KMS-11 (cell line): ENCODE data around the gene NDST1.

Source experiments
- H2AFZ ChIP-seq: fragments of 200-600 bp; sonication (generic); 2 replicates; pipeline ENCODE4 v1.6.1; 2016; ENCODE audit warnings: antibody characterized with exemption, mixed run types, low read depth
- H3K27ac ChIP-seq: fragments of 200-600 bp; sonication (generic); 2 replicates; pipeline ENCODE4 v1.6.1; 2016; ENCODE audit warnings: mild to moderate bottlenecking, mixed run types
- H3K27me3 ChIP-seq: fragments of 200-600 bp; sonication (generic); 2 replicates; pipeline ENCODE4 v1.6.1; 2017; ENCODE audit warnings: mild to moderate bottlenecking, low read depth, mixed run types, moderate library complexity; ENCODE audit not compliant: insufficient read depth
- H3K36me3 ChIP-seq: fragments of 200-600 bp; sonication (generic); 2 replicates; pipeline ENCODE4 v1.6.1; 2017; ENCODE audit warnings: mild to moderate bottlenecking, mixed run types; ENCODE audit not compliant: insufficient read depth
- H3K4me1 ChIP-seq: fragments of 200-600 bp; sonication (generic); 2 replicates; pipeline ENCODE4 v1.6.1; 2016; ENCODE audit warnings: mild to moderate bottlenecking, low read depth, mixed run types; ENCODE audit not compliant: poor library complexity, severe bottlenecking
- H3K4me2 ChIP-seq: fragments of 200-600 bp; sonication (generic); 2 replicates; pipeline ENCODE4 v1.7.0; 2016; ENCODE audit warnings: mild to moderate bottlenecking, mixed run types
- H3K4me3 ChIP-seq: fragments of 200-600 bp; sonication (generic); IDR thresholded peaks from 2 replicates; pipeline ENCODE4 v1.6.1; 2017; ENCODE audit warnings: low read depth, low read length, mixed read lengths; ENCODE audit not compliant: insufficient read depth
- H3K79me2 ChIP-seq: fragments of 200-600 bp; sonication (generic); 2 replicates; pipeline ENCODE4 v1.6.1; 2016; ENCODE audit warnings: low read depth, mixed run types; ENCODE audit not compliant: insufficient read depth
- H3K9ac ChIP-seq: fragments of 200-600 bp; sonication (generic); 2 replicates; pipeline ENCODE4 v1.6.1; 2016; ENCODE audit warnings: mild to moderate bottlenecking, mixed run types
- H4K20me1 ChIP-seq: fragments of 200-600 bp; sonication (generic); 2 replicates; pipeline ENCODE4 v1.6.1; 2016; ENCODE audit warnings: mild to moderate bottlenecking, mixed run types; ENCODE audit not compliant: insufficient read depth
- TF ChIP-seq, protein P1 (sequence below): fragments of 200-600 bp; sonication (generic); conservative IDR thresholded peaks from 2 replicates; pipeline ENCODE4 v1.6.1; 2017; ENCODE audit warnings: low read depth, mild to moderate bottlenecking, antibody characterized with exemption, low read length, moderate library complexity, mixed read lengths

The NDST1 gene

DNA sequence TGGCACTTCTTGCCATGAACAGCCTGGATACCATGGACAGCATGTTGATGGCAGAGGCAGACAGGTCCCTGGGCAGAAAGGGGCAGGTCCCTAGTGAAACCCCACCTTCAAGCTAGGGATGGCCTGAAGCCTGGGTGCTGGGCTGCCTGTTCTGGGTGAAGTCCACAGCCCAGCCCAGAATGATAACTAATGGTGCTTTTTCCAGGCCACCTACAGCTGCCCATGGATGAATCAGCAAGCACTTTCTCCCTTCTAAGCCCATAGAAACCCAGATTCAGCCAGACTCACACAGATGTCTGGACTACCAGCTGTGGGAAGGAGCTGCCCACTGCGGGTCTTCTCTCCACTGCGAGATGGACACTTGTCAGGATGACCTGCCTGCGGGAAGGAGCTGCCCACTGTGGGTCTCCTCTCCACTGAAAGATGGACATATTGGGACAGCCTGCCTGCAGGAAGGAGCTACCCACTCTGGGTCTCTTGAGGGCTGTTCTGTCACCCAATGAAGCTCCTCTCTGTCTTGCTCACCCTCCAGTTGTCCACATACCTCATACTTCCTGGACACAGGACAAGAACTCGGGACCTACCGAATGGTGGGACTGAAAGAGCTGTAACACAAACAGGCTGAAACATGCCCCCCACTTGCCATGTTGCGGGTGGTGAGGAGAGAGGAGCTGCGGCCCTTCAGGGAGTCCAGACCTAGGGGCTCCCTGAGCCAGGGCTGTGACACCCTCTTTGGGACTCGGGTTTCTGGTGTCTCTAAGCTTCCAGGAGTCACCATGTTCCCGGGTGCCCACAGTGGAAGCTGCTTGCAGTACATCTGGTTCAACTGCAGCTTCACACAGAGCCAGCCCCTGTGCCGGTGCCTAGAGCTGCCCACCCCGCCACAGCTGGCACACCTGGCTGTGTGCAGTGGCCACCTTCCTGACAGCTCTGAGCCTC, 71.8 kb downstream of the NDST1 start:
- Histone ChIP-seq H3K4me3 (no peak overlapping the region), H3K9ac (no peak overlapping the region), H3K4me2 (no peak overlapping the region), H4K20me1 (no peaks in the 10 kb centered on the region), H3K27me3 (no peaks in the 10 kb centered on the region), H3K36me3 (no peaks in the 10 kb centered on the region), H3K79me2 (no peaks in the 10 kb centered on the region), H3K4me1 (no peaks in the 10 kb centered on the region), H2AFZ (no peak overlapping the region), H3K27ac (no peak overlapping the region)
- TF ChIP-seq, protein P1, sequence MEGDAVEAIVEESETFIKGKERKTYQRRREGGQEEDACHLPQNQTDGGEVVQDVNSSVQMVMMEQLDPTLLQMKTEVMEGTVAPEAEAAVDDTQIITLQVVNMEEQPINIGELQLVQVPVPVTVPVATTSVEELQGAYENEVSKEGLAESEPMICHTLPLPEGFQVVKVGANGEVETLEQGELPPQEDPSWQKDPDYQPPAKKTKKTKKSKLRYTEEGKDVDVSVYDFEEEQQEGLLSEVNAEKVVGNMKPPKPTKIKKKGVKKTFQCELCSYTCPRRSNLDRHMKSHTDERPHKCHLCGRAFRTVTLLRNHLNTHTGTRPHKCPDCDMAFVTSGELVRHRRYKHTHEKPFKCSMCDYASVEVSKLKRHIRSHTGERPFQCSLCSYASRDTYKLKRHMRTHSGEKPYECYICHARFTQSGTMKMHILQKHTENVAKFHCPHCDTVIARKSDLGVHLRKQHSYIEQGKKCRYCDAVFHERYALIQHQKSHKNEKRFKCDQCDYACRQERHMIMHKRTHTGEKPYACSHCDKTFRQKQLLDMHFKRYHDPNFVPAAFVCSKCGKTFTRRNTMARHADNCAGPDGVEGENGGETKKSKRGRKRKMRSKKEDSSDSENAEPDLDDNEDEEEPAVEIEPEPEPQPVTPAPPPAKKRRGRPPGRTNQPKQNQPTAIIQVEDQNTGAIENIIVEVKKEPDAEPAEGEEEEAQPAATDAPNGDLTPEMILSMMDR = no peak

DNA sequence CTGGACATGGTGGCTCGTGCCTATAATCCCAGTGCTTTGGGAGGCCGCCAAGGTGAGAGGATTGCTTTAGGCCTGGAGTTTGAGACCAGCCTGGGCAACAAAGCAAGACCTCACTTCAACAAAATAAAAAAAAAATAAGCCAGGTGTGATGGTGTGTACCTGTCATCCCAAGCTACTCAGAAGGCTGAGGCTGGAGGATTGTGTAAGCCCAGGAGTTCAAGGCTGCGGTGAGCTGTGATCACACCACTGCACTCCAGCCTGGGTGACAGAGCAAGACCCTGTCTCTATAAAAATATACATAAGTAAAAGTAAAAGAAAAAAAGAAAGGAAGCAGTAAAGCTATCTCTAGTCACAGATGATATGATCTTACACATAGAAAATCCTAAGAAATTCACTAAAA, 73.0 kb downstream of the NDST1 start:
- Histone ChIP-seq H2AFZ (no peak overlapping the region), H3K79me2 (no peaks in the 10 kb centered on the region), H4K20me1 (no peaks in the 10 kb centered on the region), H3K27me3 (no peaks in the 10 kb centered on the region), H3K27ac (no peak overlapping the region), H3K36me3 (no peaks in the 10 kb centered on the region), H3K4me1 (no peaks in the 10 kb centered on the region), H3K4me3 (no peak overlapping the region), H3K4me2 (no peak overlapping the region), H3K9ac (no peak overlapping the region)
- TF ChIP-seq, protein P1 = no peak

DNA sequence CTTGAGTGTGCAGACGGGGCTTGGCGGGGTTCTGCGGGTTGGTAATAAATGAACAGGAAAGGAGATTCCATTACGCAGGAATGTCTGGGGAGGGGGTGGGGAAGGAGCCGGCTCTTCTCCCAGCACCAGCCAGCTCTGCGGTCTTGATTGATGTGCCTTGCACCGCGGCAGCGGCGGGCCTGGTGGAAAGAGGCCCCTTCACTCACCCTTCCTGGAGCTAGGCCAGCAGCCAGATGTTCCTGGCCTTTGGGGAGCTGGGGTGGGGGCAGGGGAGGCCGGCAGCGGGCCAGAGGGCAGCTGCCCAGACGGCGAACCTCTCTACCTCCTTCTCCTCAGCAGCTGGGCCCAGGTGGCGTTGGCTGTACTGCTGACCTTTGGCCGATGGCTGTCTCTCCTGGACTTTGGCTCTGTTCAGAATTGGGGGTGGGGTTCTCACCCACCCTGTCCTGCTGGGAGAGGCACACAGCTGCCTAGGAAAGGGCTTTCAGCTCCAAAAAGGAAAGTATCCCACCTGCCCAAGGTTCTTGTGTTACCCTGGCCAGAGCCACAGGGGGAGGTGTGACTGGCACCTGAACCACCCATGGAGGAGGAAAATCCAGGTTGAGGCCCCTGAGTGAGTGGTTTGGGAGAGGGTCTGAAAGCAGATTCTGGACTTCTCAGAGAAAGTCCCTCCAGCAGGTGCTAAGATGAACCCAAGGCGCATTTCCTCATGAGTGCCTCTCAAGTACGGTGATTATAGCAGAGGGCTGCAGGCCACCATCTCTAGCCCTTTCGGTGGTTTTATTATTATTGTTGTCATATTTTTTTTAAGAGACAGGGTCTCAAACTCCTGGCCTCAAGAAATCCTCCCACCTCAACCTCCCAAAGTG, 74.5 kb downstream of the NDST1 start:
- TF ChIP-seq, protein P1 = no peak
- Histone ChIP-seq H3K9ac (no peak overlapping the region), H3K4me3 (no peak overlapping the region), H3K4me1 (no peaks in the 10 kb centered on the region), H2AFZ (no peak overlapping the region), H3K4me2 (no peak overlapping the region), H4K20me1 (no peaks in the 10 kb centered on the region), H3K36me3 (no peaks in the 10 kb centered on the region), H3K27me3 (no peaks in the 10 kb centered on the region), H3K79me2 (no peaks in the 10 kb centered on the region), H3K27ac (no peak overlapping the region)

DNA sequence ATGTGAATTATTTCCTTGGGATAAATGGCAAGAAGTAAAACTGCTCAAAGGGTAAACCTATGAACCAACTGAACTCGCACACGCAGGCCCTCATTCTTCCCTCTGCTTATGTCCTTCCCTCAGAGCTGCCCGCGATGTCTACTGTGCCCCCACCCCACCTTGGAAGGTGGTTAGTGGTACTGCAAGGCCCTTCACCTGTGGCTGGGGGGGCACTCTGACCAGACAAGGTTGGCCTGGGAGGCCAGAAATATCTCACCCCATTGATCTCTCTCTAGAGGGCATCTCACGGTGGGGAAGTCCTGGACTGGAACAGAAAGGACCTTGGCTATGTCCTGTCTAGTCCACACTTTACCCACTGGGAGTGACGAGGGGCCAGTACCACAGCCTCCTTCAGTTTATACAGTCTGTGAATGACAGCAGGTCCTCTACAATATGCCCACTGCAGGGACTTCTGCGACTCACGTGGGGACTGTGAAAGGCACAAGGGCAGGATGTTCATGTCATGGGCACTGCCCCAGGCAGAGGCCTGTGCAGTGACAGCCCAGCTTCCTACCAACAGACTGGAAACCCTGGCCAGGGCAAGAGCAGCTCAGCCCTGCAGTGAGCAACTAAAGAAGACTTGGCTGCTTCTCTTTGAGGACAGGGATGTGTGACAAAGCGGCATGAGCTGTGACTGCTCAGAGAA, 75.8 kb downstream of the NDST1 start:
- Histone ChIP-seq H3K27me3 (no peaks in the 10 kb centered on the region), H2AFZ (no peak overlapping the region), H4K20me1 (no peaks in the 10 kb centered on the region), H3K27ac (no peak overlapping the region), H3K4me1 (no peaks in the 10 kb centered on the region), H3K79me2 (no peaks in the 10 kb centered on the region), H3K4me2 (no peak overlapping the region), H3K4me3 (no peak overlapping the region), H3K36me3 (no peaks in the 10 kb centered on the region), H3K9ac (no peak overlapping the region)
- TF ChIP-seq, protein P1 = no peak
